ENCODE measurements around the gene SLC7A8.

Gene SLC7A8

DNA sequence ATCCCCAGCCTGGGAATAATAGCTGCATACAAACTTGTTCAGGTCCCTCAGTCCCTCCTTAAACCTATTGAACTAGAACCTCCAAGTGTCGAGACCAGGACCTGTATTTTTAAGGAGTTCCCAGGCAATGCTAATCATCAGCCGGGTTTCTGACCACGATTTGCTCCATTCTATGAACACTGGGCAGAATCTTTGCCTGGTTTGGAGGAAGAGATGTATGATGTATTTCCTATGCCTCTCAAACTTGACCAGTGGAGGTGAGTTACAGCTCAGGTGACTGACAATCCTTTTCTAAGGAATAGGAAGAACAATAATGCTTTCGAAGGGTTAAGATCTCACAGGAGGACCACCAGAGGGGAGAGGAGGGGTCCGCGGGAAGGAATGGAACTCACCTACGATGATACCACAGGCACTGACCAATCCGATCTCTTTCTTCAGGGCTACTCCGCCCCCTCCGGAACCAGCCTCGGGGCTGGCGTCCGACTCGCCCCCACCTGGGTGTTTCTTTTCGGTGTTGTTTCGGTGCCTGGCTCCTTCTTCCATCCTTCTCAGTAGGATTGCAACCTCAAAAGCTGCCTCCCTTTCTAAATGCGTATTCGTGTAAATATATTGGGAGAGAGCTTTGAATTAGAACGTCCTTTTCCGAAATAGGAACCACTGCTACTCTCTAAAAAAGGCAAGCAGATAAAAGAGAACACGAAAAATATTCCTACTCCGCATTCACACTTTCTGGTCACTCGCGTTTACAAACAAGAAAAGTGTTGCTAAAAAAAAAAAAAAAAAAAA lies 895 bp downstream of the SLC7A8 start:
- DNase-seq (ENCODE audit: low read depth in 3 of 3), result peak in 2 of 3 experiments; percentile 3 to 13

DNA sequence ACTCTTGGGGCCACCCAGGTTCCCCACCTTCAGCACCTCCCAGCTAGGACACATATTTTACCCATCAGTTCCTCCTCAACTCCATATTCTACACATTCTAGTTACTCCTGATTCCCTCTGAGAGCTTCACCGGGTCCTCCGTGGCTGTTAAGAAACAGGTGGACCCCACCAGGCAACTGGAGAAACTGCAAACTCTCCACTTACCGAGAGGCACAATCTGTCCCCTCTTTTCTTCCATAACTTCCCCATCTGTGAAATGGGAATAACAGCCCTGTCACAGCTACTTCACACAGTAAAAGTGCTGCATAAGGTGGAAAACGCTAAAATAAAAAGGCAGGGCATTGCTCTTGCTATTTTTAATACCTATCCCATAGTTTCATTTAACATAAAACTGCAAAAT lies 1.5 kb downstream of the SLC7A8 start:
- DNase-seq (ENCODE audit: low read depth in 3 of 3), result no peak

DNA sequence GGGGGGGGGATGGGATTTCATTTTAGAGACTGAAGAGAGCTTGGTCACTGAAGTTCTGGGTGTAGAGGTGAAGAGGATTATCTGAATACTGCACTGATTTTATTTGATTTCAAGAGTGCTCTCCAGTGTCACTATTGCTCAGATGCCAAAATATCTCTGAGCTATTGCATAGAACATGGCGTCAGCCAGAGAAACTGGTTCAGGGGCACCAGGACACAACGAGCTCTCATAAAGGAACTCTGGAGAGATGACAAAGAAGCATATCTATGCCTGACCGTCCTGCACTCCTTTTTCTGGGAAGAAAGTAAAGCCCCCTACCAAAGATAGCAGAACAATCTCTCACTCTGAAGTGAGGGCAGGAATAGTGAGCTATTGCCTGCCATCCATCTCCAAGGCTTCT lies 2.0 kb downstream of the SLC7A8 start:
- DNase-seq (ENCODE audit: low read depth in 3 of 3), result no peak

DNA sequence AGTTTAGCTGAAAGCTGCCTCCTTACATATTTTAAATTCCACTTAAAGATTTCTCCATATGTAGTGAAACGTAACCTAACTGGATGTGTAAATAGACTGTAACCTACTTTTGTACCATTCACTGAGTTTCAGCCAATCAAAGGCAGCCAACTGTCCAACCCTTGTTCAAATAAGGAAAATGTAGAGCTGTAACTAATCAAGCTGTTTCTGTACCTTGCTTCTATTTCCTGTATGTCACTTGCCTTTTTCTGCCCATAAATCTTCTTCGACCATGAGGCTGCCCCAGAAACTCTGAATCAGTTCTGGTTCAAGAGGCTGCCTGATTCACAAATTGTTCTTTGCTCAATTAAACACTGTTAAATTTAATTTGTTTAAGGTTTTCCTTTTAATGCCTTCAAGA lies 6.3 kb downstream of the SLC7A8 start:
- DNase-seq (ENCODE audit: low read depth in 3 of 3), result no peak

DNA sequence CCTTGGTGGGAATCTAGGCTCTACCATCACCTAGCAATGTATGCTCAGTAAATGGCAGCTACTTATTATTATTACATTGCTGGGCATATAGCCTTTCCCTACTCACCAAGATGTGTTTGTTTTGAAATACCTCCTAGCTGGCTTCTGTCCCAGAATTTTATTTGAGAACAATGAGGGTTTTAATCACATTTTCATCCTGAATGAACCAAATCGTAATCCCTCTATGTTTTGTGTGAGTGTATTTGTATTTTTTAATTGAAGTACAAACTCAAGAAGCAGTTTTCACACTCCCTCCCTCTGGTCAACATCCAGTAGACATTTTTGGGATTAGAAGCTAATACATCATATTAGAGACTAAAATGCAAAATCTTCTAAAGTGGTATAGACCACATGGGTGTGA lies 7.6 kb downstream of the SLC7A8 start:
- DNase-seq (ENCODE audit: low read depth in 3 of 3), result no peak

DNA sequence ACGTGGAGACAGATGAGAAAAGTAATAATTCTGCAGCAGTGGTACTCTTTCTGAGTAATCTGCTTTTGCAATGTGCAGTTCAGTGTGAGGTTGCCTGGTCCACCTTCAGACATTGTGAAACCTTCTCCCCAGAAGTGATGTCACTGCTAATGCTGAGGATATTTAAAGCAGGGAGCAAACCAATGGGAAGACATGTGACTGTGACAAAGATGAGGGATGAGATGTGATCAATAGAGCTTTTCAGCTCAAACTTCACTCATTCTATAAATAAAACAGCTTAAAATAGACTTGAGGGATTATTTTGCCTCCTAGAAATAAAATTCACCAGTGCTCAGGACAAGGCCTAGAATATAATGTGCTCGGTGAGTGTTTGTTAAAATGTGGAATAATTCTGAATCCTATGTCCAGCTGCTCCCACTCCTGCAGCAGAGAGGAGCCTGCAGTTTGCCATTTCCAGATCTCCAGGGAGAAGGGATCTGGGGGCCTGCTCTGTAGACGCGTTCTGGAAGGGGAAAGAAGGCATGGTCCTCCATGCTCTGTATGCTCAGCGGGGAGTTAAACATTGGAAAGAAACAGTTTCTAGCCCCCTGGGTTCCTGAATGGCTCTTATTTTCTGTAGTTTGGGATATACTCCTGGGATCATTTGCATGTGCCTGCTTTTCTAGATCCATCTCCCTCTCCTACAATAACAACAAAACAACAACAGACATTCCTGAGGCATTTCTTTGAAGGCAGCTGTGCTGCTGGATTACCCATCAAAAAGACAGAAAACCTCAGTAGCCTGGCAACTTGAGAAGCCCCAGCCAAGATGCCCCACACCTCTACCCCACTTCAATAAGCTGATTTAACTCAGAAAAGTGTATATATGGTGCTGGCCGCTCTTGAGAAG lies 8.9 kb downstream of the SLC7A8 start:
- no peak for DNase-seq (ENCODE audit: low read depth in 3 of 3)

DNA sequence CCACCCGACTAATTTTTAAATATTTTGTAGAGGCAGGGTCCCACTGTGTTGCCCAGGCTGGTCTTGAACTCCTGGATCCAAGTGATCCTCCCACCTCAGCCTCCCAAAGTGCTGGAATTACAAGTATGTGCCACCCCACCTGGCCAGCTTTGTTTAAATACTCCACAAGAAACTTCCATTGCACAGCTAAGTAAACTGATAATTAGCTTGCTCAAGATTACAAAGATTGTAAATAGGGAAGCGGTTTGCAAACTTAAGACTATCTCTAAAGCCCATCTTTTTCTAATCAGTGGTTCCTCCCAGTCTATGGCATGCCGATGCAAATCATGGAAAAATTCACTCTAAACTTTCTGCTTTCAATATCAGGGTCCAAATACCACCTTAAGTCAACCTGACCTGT lies 9.7 kb downstream of the SLC7A8 start:
- DNase-seq (ENCODE audit: low read depth in 3 of 3), result no peak

DNA sequence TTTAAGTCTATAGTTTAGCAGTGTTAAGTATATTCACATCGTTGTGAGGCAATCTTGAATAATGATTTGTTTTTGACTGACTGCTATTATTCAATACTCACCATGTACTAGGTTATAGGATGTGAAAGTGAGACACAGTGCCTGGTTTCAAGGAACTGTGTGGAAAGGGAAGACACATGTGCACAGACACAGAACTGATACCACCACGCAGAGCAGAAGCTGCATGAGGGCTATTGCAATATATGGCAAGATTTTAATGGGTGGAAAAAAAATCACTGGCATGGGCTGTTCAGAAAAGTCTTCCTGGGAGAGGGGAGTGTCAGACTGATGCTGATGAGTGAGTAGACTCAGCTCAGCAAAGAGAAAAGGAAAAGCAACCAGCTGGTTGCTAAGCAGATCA lies 10.4 kb downstream of the SLC7A8 start:
- no peak for DNase-seq (ENCODE audit: low read depth in 3 of 3)

DNA sequence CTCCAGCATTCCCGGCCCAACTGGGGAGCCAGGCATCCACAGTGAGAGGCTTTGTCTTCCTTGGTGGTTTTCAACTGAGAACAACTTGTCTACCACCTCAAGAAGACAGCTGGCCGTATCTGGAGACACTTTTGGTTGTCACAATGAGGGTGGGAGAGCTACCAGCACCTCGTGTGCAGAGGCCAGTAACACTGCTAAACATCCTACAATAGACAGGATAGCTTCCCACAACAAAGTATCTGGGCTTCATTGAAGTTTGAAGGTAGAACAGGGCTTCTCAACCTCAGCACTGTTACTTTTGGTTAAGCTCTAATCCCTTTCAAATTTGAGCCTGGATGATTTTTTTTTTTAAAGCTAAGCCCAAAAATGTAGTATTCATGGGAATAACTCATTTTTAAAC lies 10.9 kb downstream of the SLC7A8 start:
- DNase-seq (ENCODE audit: low read depth in 3 of 3), result no peak

DNA sequence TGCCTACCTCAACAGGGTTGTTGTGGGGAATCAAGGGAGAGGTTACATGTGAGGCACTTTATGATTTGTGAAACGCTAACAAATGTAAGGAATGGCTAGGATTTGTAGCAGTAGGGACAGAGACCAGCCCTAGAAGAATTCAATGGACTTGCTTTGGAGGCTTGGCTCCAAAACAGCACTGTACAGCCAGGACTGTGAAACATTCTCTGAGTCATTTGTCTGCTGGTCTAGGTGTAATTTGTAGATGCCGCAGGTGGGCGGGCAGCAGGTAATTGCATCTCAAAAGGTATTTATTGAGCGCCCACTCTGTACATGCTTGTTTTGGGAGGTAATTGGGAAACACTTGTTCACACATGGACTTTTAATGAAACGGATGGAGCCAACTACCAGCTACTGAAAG lies 11.4 kb downstream of the SLC7A8 start:
- DNase-seq (ENCODE audit: low read depth in 3 of 3), result no peak

DNA sequence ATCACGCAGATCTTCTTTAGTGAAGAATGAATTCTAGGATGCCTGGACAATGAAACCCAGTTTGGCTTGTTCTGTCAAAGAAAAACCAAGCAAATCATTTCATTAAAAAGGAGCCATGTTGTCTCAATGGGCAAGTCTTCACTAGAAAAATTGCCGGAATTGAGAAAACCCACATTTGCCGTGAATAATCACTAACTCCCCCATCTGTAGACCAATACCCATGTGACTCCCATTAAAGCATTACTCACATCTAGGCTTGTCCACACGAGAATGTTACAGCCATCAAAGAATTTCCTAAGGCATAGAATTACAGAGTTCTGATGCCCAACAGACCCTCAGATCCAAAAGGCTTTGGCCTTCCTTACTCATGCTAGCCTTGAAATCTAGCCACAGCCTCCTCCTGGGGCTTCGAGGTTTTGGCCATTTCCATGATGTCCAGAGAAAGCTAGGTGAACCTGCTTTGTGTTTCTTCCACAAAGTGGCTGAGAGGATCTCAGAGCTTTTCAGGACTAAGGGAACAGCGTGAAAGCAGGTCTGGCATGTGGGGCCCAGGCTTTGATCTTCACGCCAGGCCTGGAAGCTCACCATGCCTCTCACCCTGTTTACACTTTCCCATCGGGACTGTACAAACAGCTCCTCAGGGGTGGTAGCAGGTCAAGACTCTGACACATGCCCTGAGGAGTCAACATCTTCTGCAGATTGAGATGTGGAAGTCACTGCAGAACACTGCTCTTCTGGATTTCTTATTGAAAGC lies 12.1 kb downstream of the SLC7A8 start:
- no peak for DNase-seq (ENCODE audit: low read depth in 3 of 3)

DNA sequence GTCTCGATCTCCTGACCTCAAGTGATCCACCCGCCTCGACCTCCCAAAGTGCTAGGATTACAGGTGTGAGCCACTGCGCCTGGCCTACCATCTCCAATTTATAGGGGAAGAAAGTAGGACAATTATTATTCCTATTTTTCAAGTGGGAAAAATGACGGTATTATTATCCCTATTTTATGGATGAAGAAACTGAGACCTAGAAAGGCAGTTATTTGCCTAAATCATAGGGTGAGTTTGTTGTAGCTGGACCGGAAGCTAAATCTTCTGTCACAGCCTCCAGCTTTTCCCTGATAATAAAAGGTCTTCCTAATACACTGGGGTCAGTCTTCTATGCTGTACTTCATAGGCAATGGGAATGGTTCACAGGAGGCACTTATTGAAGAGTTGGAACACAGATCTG lies 13.8 kb downstream of the SLC7A8 start:
- DNase-seq (ENCODE audit: low read depth in 3 of 3), result no peak

DNA sequence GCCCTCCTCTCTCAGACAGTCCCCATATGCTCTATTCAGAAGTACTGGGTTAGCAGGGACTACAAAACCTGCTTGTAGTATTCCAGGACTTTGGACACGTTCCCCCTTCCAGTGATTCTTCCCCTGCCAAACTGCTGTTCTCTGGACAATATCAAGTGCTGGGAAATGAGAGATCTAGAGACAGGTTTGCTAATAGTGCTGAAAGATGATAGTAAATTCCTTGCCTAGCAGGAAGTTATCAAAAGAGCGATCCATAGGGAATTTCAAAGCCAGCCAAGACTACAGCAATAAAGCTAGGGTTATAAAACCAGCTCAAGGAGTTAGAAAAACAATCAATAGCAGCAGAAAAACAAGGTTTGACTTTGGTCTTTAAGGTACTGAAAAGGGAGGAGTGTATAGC lies 15.2 kb downstream of the SLC7A8 start:
- no peak for DNase-seq (ENCODE audit: low read depth in 3 of 3)

DNA sequence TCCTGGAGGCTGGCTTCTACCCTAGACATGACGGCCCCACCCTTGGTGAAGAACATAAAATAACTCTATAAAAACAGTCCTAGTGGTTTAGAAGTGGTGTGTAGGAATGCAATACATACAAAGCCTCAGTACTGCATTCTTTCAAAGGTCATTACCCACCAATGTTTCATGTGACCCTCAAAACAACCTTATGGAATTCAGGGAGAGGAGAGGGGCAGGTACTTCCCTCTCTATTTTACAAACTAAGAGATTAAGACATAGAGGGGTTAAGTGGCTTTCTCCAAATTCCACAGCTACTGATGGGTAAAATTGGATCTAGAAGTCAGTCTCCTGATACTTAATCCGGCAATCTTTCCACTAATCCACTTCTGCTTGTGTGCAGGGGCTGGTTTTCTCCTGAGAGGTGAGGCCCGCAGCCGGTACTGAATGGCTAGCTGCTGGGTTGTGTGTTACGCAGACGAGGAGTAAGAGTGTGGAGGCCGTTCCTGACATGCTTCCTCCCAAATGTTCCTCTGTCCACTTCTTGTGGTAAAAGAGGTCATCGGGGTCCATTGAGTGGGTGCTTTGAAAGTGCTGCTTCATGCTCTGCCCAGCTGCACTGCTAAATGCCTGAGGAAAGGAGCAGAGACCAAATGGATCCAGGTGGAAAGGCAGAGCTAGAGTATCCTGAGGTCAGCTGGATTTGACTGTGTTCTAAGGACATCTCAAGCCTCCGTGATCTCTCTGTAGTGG lies 16.2 kb downstream of the SLC7A8 start:
- DNase-seq (ENCODE audit: low read depth in 3 of 3), result no peak

DNA sequence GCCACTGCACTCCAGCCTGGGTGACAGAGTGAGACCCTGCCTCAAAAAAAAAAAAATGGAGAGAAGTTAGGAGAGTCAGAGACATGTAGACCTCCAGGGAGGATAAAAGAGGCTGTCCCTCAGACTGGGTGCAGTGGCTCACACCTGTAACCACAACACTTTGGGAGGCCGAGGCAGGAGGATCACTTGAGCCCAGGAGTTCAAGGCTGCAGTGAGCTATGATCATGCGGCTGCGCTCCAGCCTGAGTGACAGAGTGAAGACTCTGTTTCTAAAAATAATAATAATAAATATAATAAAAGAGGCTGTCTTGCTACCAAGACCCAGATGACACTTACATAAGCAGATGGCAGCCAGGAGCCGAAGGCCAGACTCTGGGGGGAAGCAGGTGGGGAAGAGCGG lies 18.5 kb downstream of the SLC7A8 start:
- no peak for DNase-seq (ENCODE audit: low read depth in 3 of 3)

DNA sequence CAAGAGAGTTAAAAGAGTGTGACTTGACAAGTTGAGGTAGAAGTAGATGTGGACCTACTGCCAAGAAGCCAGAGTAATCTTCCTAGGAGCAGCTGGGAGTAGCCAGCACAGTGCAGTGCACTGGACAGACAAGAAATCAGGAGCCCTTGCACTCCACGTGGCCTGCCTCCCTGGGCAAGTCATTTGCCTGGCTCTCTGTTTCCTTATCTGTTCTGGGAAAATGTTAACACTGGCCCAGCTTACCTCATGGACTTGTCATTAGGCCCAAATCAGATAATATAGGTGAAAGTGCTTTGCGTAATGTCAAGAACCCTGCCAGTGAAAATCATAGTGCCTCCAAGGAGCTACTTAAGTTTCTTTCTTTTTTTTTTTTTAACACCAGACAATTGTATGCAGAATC lies 19.2 kb downstream of the SLC7A8 start:
- DNase-seq (ENCODE audit: low read depth in 3 of 3), result no peak

DNA sequence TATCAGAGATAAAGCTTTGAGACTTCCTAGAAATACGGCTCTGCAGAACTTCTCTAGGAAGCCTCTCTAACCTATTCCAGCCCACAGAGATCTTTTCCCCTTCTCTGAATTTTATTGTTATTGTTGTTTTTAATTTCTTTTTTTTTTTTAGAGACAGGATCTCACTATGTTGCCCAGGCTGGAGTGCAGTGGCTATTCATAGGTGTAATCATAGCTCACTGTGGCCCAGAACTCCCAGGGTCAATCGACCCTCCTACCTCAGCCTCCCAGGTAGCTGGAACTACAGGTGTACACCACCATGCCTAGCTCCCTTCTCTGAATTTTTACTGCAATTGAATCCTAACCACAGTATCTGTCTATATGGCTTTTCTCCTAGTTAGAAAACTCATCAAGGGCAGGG lies 19.6 kb downstream of the SLC7A8 start:
- DNase-seq (ENCODE audit: low read depth in 3 of 3), result no peak

DNA sequence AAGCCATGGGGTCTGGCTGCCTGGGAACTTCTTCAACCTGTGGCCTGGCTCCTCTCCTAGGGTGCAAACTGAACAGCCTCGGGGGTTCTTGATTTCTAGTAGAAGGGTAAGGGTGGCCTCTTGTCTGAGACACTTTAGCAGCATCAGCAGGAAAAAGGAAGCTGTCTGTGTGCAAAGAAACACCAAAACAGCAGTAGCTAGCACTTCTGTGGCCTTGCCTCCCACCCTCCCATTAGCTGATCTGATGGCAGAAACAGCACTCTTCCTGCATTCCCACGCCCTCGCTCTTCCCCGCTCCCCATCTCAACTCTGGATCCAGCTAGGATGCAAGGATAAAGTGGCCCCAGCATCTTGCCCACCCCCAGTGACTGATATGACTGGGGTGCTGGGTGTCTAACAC lies 20.7 kb downstream of the SLC7A8 start:
- no peak for DNase-seq (ENCODE audit: low read depth in 3 of 3)

DNA sequence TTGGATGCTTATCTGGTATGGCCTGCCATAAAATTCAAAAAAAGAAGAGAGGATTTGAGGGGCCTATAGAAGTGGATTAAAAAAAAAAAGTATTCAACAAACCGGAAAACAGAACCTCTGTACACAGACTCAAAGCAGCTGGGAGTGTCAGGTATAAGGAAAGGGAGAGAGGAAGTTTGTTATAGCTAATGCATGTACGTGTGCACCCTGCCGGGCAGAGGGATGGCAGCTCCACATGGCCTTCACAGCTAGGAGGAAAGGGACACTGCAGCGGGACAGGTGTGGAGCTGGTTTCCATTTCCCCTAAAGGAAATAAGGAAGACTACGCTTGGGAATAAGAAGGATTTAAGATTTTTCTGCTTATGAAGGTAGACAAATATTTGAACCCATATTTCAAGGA lies 21.5 kb downstream of the SLC7A8 start:
- no peak for DNase-seq (ENCODE audit: low read depth in 3 of 3)

DNA sequence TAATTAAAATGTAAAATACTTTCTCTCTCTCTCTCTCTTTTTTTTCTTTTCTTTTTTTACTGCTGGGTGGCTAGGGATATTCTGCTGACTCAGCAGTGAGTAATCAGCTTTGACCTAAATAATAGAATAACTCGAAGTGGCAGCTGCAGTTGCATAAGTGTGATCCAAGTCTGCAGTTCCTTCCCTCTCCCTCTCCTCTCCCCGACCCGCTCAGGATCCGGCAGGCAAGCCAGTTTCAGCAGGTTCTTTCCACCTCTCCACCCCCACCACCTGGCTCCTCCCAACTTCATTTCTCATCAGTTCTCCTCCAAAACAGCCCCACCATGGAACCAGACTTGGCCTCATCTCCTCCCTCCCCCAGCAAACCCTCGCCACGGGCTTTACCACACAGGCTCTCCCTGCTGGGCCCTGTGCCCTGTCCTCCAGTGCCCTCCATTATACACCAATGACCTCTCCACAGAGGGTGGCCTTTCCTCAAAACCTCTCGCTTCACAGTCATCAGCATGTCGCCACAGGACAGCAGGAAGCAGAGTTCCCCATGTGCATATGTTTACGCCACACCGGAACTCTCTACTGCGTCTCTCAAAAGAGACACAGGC lies 22.4 kb downstream of the SLC7A8 start:
- DNase-seq (ENCODE audit: low read depth in 3 of 3), result no peak

DNA sequence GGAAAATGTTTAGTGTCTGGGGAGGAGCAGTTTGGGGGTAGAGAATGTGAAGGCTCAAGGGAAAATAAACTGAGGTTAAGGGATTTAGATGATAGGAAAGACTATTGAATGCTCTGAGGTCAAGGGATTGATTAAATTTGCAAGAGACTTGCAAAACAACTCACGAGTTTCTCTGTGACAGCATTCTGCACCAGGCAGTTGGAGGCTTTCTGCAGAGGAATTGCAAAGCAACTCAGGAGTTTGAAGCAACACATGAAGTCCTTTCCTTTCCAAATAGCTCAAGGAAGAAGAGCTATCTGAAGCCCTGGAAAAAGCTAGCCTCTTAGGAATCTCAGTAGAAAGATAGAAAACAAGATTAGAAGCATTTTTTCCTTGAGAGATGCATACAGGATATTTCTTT lies 23.9 kb downstream of the SLC7A8 start:
- DNase-seq (ENCODE audit: low read depth in 3 of 3), result no peak
